ENCODE results near the gene COL23A1. TPM values are rescaled to one million over a fixed set of nuclear protein-coding genes. Genes with fewer than 3 reads are reported as not detected.
A peak's percentile ranks its signal among the peaks of the same experiment; 100 is the strongest.

Gene COL23A1
- total RNA-seq, 1 donor from 2014 or later: 75.2 TPM

GRCh38 chr5:178553517-178553916 is 36.7 kb downstream of the COL23A1 start:
- H3K27me3 Mint-ChIP-seq (ENCODE audit: unreplicated experiment): peaks cover 2% of the 10 kb centered on the region
- H3K27ac Mint-ChIP-seq (ENCODE audit: unreplicated experiment): no peak overlapping the region
- H3K9me3 Mint-ChIP-seq (ENCODE audit: unreplicated experiment): no peaks in the 10 kb centered on the region
- no peak overlapping the region for H3K4me3 Mint-ChIP-seq (ENCODE audit: unreplicated experiment)
- no peak for TF ChIP-seq CTCF (IDR thresholded peaks at IDR 0.05; ENCODE audit: unreplicated experiment)
- no peak for DNase-seq (ENCODE audit: low spot score)
- peaks cover 31% of the 10 kb centered on the region for H3K4me1 Mint-ChIP-seq (ENCODE audit: unreplicated experiment)
- peaks cover 4% of the 10 kb centered on the region for H3K36me3 Mint-ChIP-seq (ENCODE audit: low read depth, unreplicated experiment)

- H3K9me3 Mint-ChIP-seq (ENCODE audit: unreplicated experiment): no peaks in the 10 kb centered on the region
- H3K36me3 Mint-ChIP-seq (ENCODE audit: low read depth, unreplicated experiment): peaks cover 7% of the 10 kb centered on the region
- H3K4me3 Mint-ChIP-seq (ENCODE audit: unreplicated experiment): no peak overlapping the region
- no peak overlapping the region for H3K27ac Mint-ChIP-seq (ENCODE audit: unreplicated experiment)
- peaks cover 43% of the 10 kb centered on the region for H3K4me1 Mint-ChIP-seq (ENCODE audit: unreplicated experiment)
- TF ChIP-seq CTCF (IDR thresholded peaks at IDR 0.05; ENCODE audit: unreplicated experiment): no peak
- no peak for DNase-seq (ENCODE audit: low spot score)
- H3K27me3 Mint-ChIP-seq (ENCODE audit: unreplicated experiment): peaks cover 4% of the 10 kb centered on the region
Observed at GRCh38 chr5:178551468-178551867, 38.7 kb downstream of the COL23A1 start.

- H3K9me3 Mint-ChIP-seq (ENCODE audit: unreplicated experiment): no peaks in the 10 kb centered on the region
- peaks cover 42% of the 10 kb centered on the region for H3K4me1 Mint-ChIP-seq (ENCODE audit: unreplicated experiment)
- peaks cover 4% of the 10 kb centered on the region for H3K27me3 Mint-ChIP-seq (ENCODE audit: unreplicated experiment)
- peak; percentile 46 for TF ChIP-seq CTCF (IDR thresholded peaks at IDR 0.05; ENCODE audit: unreplicated experiment)
- H3K27ac Mint-ChIP-seq (ENCODE audit: unreplicated experiment): no peak overlapping the region
- no peak overlapping the region for H3K4me3 Mint-ChIP-seq (ENCODE audit: unreplicated experiment)
- no peak for DNase-seq (ENCODE audit: low spot score)
- H3K36me3 Mint-ChIP-seq (ENCODE audit: low read depth, unreplicated experiment): peaks cover 7% of the 10 kb centered on the region
Observed at GRCh38 chr5:178551059-178551458, 39.1 kb downstream of the COL23A1 start.

- TF ChIP-seq CTCF (IDR thresholded peaks at IDR 0.05; ENCODE audit: unreplicated experiment): no peak
- H3K4me1 Mint-ChIP-seq (ENCODE audit: unreplicated experiment): peaks cover 35% of the 10 kb centered on the region
- no peak overlapping the region for H3K4me3 Mint-ChIP-seq (ENCODE audit: unreplicated experiment)
- H3K27me3 Mint-ChIP-seq (ENCODE audit: unreplicated experiment): peaks cover 4% of the 10 kb centered on the region
- peak overlapping the region; percentile 75 for H3K27ac Mint-ChIP-seq (ENCODE audit: unreplicated experiment)
- peaks cover 5% of the 10 kb centered on the region for H3K36me3 Mint-ChIP-seq (ENCODE audit: low read depth, unreplicated experiment)
- H3K9me3 Mint-ChIP-seq (ENCODE audit: unreplicated experiment): no peaks in the 10 kb centered on the region
- DNase-seq (ENCODE audit: low spot score): no peak
Observed at GRCh38 chr5:178548746-178549145, 41.4 kb downstream of the COL23A1 start.

- Mint-ChIP-seq H3K27ac (ENCODE audit: unreplicated experiment) (peak overlapping the region; percentile 75), H3K4me1 (ENCODE audit: unreplicated experiment) (peaks cover 40% of the 10 kb centered on the region), H3K27me3 (ENCODE audit: unreplicated experiment) (peaks cover 4% of the 10 kb centered on the region), H3K4me3 (ENCODE audit: unreplicated experiment) (peak overlapping the region; percentile 63), H3K9me3 (ENCODE audit: unreplicated experiment) (no peaks in the 10 kb centered on the region), H3K36me3 (ENCODE audit: low read depth, unreplicated experiment) (peaks cover 4% of the 10 kb centered on the region)
- DNase-seq (ENCODE audit: low spot score): no peak
- no peak for TF ChIP-seq CTCF (IDR thresholded peaks at IDR 0.05; ENCODE audit: unreplicated experiment)
Observed at GRCh38 chr5:178547753-178548415, 42.3 kb downstream of the COL23A1 start.
